Neural cell (in vitro differentiated cells): Measurements from ENCODE around the gene GOLGA5. TPM values are rescaled to one million over a fixed set of nuclear protein-coding genes. Genes with fewer than 3 reads are reported as not detected.

Experiments
- H2AFZ ChIP-seq: fragments of 200-600, 300-800 bp; sonication (generic), shearing (Covaris generic); 2 replicates; pipeline ENCODE4 v1.6.0; 2014; ENCODE audit warnings: low read depth, mild to moderate bottlenecking, antibody characterized with exemption, low read length, moderate library complexity
- H3F3A ChIP-seq: fragments of 200-600 bp; shearing (Covaris generic); 2 replicates; pipeline ENCODE4 v1.6.1; 2016; ENCODE audit warnings: mild to moderate bottlenecking, moderate library complexity, mixed read lengths, antibody characterized with exemption, low read length; ENCODE audit not compliant: insufficient read depth, poor library complexity, severe bottlenecking
- H3K27ac ChIP-seq: fragments of 200-600, 300-800 bp; sonication (generic), shearing (Covaris generic); 2 replicates; pipeline ENCODE4 v1.5.1; 2014; ENCODE audit warnings: mild to moderate bottlenecking, low read length, moderate library complexity
- H3K27me3 ChIP-seq: fragments of 300-800, 200-600 bp; sonication (generic), shearing (Covaris generic); 2 replicates; pipeline ENCODE4 v1.6.0; 2014; ENCODE audit warnings: mild to moderate bottlenecking, low read depth, low read length, moderate library complexity; ENCODE audit not compliant: insufficient read depth
- H3K36me3 ChIP-seq: fragments of 300-800, 200-600 bp; sonication (generic), shearing (Covaris generic); 2 replicates; pipeline ENCODE4 v1.5.1; 2014; ENCODE audit warnings: mild to moderate bottlenecking, antibody characterized with exemption, low read length, moderate library complexity; ENCODE audit not compliant: insufficient read depth
- H3K4me2 ChIP-seq: fragments of 300-800, 200-600 bp; sonication (generic), shearing (Covaris generic); 2 replicates; pipeline ENCODE4 v1.6.0; 2014; ENCODE audit warnings: mild to moderate bottlenecking, low read length
- H3K4me3 ChIP-seq: fragments of 300-800, 200-600 bp; sonication (generic), shearing (Covaris generic); 2 replicates; pipeline ENCODE4 v1.5.1; 2014; ENCODE audit warnings: mild to moderate bottlenecking, low read length, moderate library complexity
- H3K79me2 ChIP-seq: fragments of 200-600 bp; shearing (Covaris generic); replicated peaks from 2 replicates; pipeline ENCODE4 v1.6.0; 2014; ENCODE audit warnings: mild to moderate bottlenecking, low read length, moderate library complexity; ENCODE audit not compliant: insufficient read depth
- H3K9ac ChIP-seq: fragments of 300-800, 200-600 bp; sonication (generic), shearing (Covaris generic); 2 replicates; pipeline ENCODE4 v1.6.1; 2016; ENCODE audit warnings: mild to moderate bottlenecking, low read length, mixed read lengths
- H3K9me2 ChIP-seq: fragments of 200-600 bp; shearing (Covaris generic); 2 replicates; pipeline ENCODE4 v1.6.1; 2016; ENCODE audit warnings: mild to moderate bottlenecking, low read length, mixed read lengths; ENCODE audit not compliant: insufficient read depth
- H3K9me3 ChIP-seq: fragments of 200-600, 300-800 bp; sonication (generic), shearing (Covaris generic); 2 replicates; pipeline ENCODE4 v1.6.1; 2016; ENCODE audit warnings: mild to moderate bottlenecking, mixed run types, low read length, moderate library complexity, mixed read lengths
- H4K20me1 ChIP-seq: fragments of 200-600 bp; shearing (Covaris generic); 2 replicates; pipeline ENCODE4 v1.6.1; 2016; ENCODE audit warnings: mild to moderate bottlenecking, mixed run types; ENCODE audit not compliant: insufficient read depth
- EP300 ChIP-seq: fragments of 450-650 bp; conservative IDR thresholded peaks from 2 replicates; pipeline ENCODE4 v1.6.1; 2014; ENCODE audit warnings: antibody characterized with exemption, mild to moderate bottlenecking, moderate library complexity; ENCODE audit not compliant: poor library complexity, severe bottlenecking
- EZH2 ChIP-seq: fragments of 200-600, 300-800 bp; shearing (Covaris generic), sonication (generic); IDR thresholded peaks from 2 replicates; pipeline ENCODE4 v1.6.1; 2014; ENCODE audit warnings: antibody characterized with exemption, low read length, borderline replicate concordance, mild to moderate bottlenecking; ENCODE audit not compliant: insufficient read depth, poor library complexity, severe bottlenecking
- MXI1 ChIP-seq: fragments of 450-650 bp; conservative IDR thresholded peaks from 2 replicates; pipeline ENCODE4 v1.6.1; 2014; ENCODE audit warnings: antibody characterized with exemption, mild to moderate bottlenecking; ENCODE audit not compliant: poor library complexity, severe bottlenecking
- POLR2AphosphoS5 ChIP-seq: IDR thresholded peaks from 2 replicates; pipeline ENCODE4 v1.6.1; 2012
- RAD21 ChIP-seq: fragments of 450-650 bp; conservative IDR thresholded peaks from 2 replicates; pipeline ENCODE4 v1.6.1; 2014; ENCODE audit warnings: antibody characterized with exemption, mild to moderate bottlenecking, moderate library complexity
- SMC3 ChIP-seq: fragments of 450-650 bp; conservative IDR thresholded peaks from 2 replicates; pipeline ENCODE4 v1.6.1; 2014; ENCODE audit warnings: antibody characterized with exemption, mild to moderate bottlenecking, moderate library complexity; ENCODE audit not compliant: poor library complexity
- TAF1 ChIP-seq: IDR thresholded peaks from 2 replicates; pipeline ENCODE4 v1.6.1; 2012; ENCODE audit warnings: low read depth
- polyA plus RNA-seq: library from polyadenylated mRNA; depleted of rRNA; stranded (reverse); fragments of >200 nt; gene quantifications from 2 replicates; pipeline ENCODE4 v1.2.3, GENCODE V29; 2014
- TF ChIP-seq, protein P1 (sequence below): IDR thresholded peaks from 2 replicates; pipeline ENCODE4 v1.6.1; 2012; ENCODE audit warnings: borderline replicate concordance
- TF ChIP-seq, protein P2 (sequence below): fragments of 450-650 bp; IDR thresholded peaks from 2 replicates; pipeline ENCODE4 v1.5.1; 2014; ENCODE audit warnings: antibody characterized with exemption, mild to moderate bottlenecking, moderate library complexity; ENCODE audit not compliant: poor library complexity, severe bottlenecking

GOLGA5 gene
- polyA plus RNA-seq, 1 donor from 2014 or later = 35.7 TPM

DNA sequence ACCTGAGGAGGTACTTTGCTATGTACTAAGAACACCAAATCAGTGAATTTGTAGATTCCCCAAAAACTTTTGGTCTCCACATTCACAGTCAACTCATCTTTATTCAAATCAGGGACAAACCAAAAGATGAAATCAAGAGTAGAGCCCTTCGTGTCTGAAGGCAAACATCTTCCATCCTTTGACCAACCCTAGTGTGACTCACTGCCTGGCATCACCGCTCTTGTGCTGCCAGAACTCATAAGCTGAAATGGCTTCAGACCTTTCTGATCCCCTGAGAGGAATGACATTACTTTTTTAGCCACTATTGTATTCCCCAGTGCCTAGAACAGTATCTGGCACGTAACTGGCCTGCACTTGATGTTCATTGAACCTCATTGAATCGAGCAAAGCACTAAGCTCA lies 50.1 kb downstream of the GOLGA5 start:
- Histone ChIP-seq H3F3A (peaks cover 5% of the 10 kb centered on the region), H3K27me3 (no peaks in the 10 kb centered on the region), H3K9ac (no peak overlapping the region), H3K79me2 (no peaks in the 10 kb centered on the region), H3K9me3 (no peaks in the 10 kb centered on the region), H3K27ac (no peak overlapping the region), H4K20me1 (no peaks in the 10 kb centered on the region), H2AFZ (no peak overlapping the region), H3K9me2 (no peaks in the 10 kb centered on the region), H3K4me2 (no peak overlapping the region), H3K36me3 (no peaks in the 10 kb centered on the region), H3K4me3 (no peak overlapping the region)
- no peak for TF ChIP-seq POLR2AphosphoS5
- TF ChIP-seq EZH2 = no peak
- TF ChIP-seq, protein P1, sequence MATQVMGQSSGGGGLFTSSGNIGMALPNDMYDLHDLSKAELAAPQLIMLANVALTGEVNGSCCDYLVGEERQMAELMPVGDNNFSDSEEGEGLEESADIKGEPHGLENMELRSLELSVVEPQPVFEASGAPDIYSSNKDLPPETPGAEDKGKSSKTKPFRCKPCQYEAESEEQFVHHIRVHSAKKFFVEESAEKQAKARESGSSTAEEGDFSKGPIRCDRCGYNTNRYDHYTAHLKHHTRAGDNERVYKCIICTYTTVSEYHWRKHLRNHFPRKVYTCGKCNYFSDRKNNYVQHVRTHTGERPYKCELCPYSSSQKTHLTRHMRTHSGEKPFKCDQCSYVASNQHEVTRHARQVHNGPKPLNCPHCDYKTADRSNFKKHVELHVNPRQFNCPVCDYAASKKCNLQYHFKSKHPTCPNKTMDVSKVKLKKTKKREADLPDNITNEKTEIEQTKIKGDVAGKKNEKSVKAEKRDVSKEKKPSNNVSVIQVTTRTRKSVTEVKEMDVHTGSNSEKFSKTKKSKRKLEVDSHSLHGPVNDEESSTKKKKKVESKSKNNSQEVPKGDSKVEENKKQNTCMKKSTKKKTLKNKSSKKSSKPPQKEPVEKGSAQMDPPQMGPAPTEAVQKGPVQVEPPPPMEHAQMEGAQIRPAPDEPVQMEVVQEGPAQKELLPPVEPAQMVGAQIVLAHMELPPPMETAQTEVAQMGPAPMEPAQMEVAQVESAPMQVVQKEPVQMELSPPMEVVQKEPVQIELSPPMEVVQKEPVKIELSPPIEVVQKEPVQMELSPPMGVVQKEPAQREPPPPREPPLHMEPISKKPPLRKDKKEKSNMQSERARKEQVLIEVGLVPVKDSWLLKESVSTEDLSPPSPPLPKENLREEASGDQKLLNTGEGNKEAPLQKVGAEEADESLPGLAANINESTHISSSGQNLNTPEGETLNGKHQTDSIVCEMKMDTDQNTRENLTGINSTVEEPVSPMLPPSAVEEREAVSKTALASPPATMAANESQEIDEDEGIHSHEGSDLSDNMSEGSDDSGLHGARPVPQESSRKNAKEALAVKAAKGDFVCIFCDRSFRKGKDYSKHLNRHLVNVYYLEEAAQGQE = no peak
- no peak for TF ChIP-seq RAD21
- TF ChIP-seq, protein P2, sequence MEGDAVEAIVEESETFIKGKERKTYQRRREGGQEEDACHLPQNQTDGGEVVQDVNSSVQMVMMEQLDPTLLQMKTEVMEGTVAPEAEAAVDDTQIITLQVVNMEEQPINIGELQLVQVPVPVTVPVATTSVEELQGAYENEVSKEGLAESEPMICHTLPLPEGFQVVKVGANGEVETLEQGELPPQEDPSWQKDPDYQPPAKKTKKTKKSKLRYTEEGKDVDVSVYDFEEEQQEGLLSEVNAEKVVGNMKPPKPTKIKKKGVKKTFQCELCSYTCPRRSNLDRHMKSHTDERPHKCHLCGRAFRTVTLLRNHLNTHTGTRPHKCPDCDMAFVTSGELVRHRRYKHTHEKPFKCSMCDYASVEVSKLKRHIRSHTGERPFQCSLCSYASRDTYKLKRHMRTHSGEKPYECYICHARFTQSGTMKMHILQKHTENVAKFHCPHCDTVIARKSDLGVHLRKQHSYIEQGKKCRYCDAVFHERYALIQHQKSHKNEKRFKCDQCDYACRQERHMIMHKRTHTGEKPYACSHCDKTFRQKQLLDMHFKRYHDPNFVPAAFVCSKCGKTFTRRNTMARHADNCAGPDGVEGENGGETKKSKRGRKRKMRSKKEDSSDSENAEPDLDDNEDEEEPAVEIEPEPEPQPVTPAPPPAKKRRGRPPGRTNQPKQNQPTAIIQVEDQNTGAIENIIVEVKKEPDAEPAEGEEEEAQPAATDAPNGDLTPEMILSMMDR = no peak
- no peak for TF ChIP-seq MXI1
- TF ChIP-seq TAF1 = no peak
- TF ChIP-seq SMC3 = no peak
- no peak for TF ChIP-seq EP300

DNA sequence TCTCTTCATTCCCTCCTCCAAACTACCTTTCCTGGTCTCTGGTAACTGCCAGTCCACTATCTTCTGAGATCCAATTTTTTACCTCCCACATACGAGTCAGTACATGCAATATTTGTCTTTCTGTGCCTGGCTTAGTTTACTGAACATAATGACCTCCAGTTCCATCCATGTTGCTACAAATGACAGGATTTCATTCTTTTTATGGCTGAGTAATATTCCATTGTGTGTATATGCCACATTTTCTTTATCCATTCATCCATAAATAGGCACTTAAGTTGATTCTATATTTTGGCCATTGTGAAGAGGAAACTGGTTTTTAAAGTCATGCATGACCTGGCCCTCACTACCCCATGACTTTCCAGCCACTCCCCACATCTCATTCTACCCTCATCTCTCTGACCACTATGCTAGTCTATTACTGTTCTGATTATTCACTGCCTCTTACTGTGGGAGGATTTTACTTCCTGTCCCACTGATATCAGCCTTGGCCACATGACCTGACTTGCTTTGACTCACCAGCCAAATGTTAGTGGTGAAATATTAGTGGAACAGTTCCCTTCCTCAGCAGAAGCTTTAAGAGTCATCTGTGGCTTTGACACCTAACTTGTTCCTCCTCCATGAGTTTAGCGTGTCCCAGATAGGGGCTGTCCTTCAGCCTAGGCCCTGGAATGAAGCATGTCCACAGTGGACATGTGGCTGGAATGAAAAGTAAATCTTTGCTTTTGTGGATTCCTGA lies 52.2 kb downstream of the GOLGA5 start:
- TF ChIP-seq EP300 (no peak), RAD21 (no peak), EZH2 (no peak), MXI1 (no peak)

More for the DNA sequence above, 52.2 kb downstream of the GOLGA5 start:
- no peaks in the 10 kb centered on the region for H3K9me2 ChIP-seq
- H2AFZ ChIP-seq = no peak overlapping the region
- H3K27me3 ChIP-seq = no peaks in the 10 kb centered on the region
- H3F3A ChIP-seq = peaks cover 5% of the 10 kb centered on the region
- peak overlapping the region; percentile 63 for H3K27ac ChIP-seq
- no peak overlapping the region for H3K9ac ChIP-seq
- no peaks in the 10 kb centered on the region for H4K20me1 ChIP-seq
- no peaks in the 10 kb centered on the region for H3K79me2 ChIP-seq
- no peaks in the 10 kb centered on the region for H3K9me3 ChIP-seq
- no peaks in the 10 kb centered on the region for H3K36me3 ChIP-seq
- H3K4me2 ChIP-seq = no peak overlapping the region
- H3K4me3 ChIP-seq = no peak overlapping the region
